Measurements from ENCODE around the gene VDR.

DNA sequence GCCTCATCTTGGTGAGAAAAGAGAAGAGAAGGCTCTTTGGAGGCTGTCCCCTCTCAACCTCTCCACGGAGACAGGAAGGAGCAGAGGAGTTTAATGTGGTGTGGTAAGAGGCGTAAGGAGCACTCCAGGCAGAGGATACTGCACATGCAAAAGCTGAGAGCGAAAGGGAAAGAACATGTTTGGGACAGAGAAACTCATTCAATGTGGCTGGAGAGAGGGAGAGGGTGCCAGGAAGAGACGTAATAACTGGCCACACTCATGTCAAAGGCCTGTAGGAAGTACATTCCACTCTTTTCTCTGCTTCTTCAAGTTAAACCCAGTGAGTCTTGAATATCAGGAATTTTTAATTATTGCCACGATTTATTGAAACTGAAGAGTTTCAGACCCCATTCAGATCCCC, 12.0 kb downstream of the VDR start:
- TF ChIP-seq POLR2A (IDR thresholded peaks at IDR 0.05; ENCODE audit: low read depth, low read length) (no peak), POLR2AphosphoS5 (IDR thresholded peaks at IDR 0.05; ENCODE audit: low read depth, low read length) (no peak), TAF1 (IDR thresholded peaks at IDR 0.05; ENCODE audit: low read depth, low read length) (no peak), SPI1 (IDR thresholded peaks at IDR 0.05; ENCODE audit: low read depth, low read length) (no peak)
